SK-N-SH treated with all-trans-retinoic acid at 6 μM for 48 hours (cell line): Measurements from ENCODE around the gene NDOR1.

Experiments
- ATAC-seq: fragments of 200-7000 bp; cut with Tn5 transposase; 3 replicates; pipeline ENCODE4 v1.9.1; 2020; ENCODE audit warnings: mild to moderate bottlenecking, moderate library complexity
- ARNTL ChIP-seq: fragments of 450-650 bp; formaldehyde crosslinking; IDR thresholded peaks from 2 replicates; pipeline ENCODE4 v1.5.0; 2020; ENCODE audit warnings: low read depth, mild to moderate bottlenecking, moderate library complexity, borderline replicate concordance
- CREB5 ChIP-seq: fragments of 250-450 bp; sonication (Bioruptor Pico); IDR thresholded peaks from 2 replicates; pipeline ENCODE4 v1.5.1; 2020; ENCODE audit warnings: low read depth, mild to moderate bottlenecking, moderate library complexity
- CSDC2 ChIP-seq: fragments of 250-450 bp; sonication (Bioruptor Pico); IDR thresholded peaks from 2 replicates; pipeline ENCODE4 v1.5.0; 2020; ENCODE audit warnings: mild to moderate bottlenecking, moderate library complexity
- CSRNP3 ChIP-seq: fragments of 250-450 bp; sonication (Bioruptor Pico); IDR thresholded peaks from 2 replicates; pipeline ENCODE4 v1.5.1; 2021; ENCODE audit warnings: mild to moderate bottlenecking, moderate library complexity
- ESRRG ChIP-seq: fragments of 250-450 bp; sonication (Bioruptor Pico); IDR thresholded peaks from 2 replicates; pipeline ENCODE4 v1.6.1; 2021; ENCODE audit warnings: mild to moderate bottlenecking
- GLIS3 ChIP-seq: fragments of 250-450 bp; sonication (Bioruptor Pico); IDR thresholded peaks from 2 replicates; pipeline ENCODE4 v1.5.0; 2020; ENCODE audit warnings: mild to moderate bottlenecking, moderate library complexity
- ISL1 ChIP-seq: fragments of 250-450 bp; sonication (Bioruptor Pico); IDR thresholded peaks from 2 replicates; pipeline ENCODE4 v2.1.2; 2022; ENCODE audit warnings: mild to moderate bottlenecking, moderate library complexity
- OSR1 ChIP-seq: fragments of 250-450 bp; sonication (Bioruptor Pico); IDR thresholded peaks from 2 replicates; pipeline ENCODE4 v1.8.0; 2022; ENCODE audit warnings: moderate library complexity, mild to moderate bottlenecking, inconsistent platforms
- POU6F1 ChIP-seq: fragments of 250-450 bp; sonication (Bioruptor Pico); IDR thresholded peaks from 2 replicates; pipeline ENCODE4 v1.8.0; 2021; ENCODE audit warnings: low read depth, mild to moderate bottlenecking, moderate library complexity, borderline replicate concordance
- PPARA ChIP-seq: fragments of 250-450 bp; sonication (Bioruptor Pico); IDR thresholded peaks from 2 replicates; pipeline ENCODE4 v1.5.0; 2020; ENCODE audit warnings: mild to moderate bottlenecking, borderline replicate concordance
- RARB ChIP-seq: fragments of 250-450 bp; sonication (Bioruptor Pico); IDR thresholded peaks from 2 replicates; pipeline ENCODE4 v1.8.0; 2021; ENCODE audit warnings: mild to moderate bottlenecking, moderate library complexity
- TCF4 ChIP-seq: fragments of 250-450 bp; sonication (Bioruptor Pico); IDR thresholded peaks from 2 replicates; pipeline ENCODE4 v1.8.0; 2021; ENCODE audit warnings: mild to moderate bottlenecking, moderate library complexity, borderline replicate concordance
- TOX ChIP-seq: fragments of 250-450 bp; sonication (Bioruptor Pico); IDR thresholded peaks from 2 replicates; pipeline ENCODE4 v1.8.0; 2021; ENCODE audit warnings: mild to moderate bottlenecking, moderate library complexity, borderline replicate concordance
- ZFP3 ChIP-seq: fragments of 250-450 bp; sonication (Bioruptor Pico); IDR thresholded peaks from 2 replicates; pipeline ENCODE4 v1.5.0; 2020; ENCODE audit warnings: mild to moderate bottlenecking, moderate library complexity
- ZFP30 ChIP-seq: fragments of 450-650 bp; formaldehyde crosslinking; IDR thresholded peaks from 2 replicates; pipeline ENCODE4 v1.5.0; 2022; ENCODE audit warnings: mild to moderate bottlenecking, moderate library complexity
- ZNF565 ChIP-seq: fragments of 450-650 bp; formaldehyde crosslinking; conservative IDR thresholded peaks from 2 replicates; pipeline ENCODE4 v1.5.0; 2020; ENCODE audit warnings: low read depth, mild to moderate bottlenecking, moderate library complexity
- ZNF70 ChIP-seq: fragments of 450-650 bp; formaldehyde crosslinking; IDR thresholded peaks from 2 replicates; pipeline ENCODE4 v1.5.0; 2020; ENCODE audit warnings: mild to moderate bottlenecking, moderate library complexity
- ZNF8 ChIP-seq: fragments of 450-650 bp; formaldehyde crosslinking; IDR thresholded peaks from 2 replicates; pipeline ENCODE4 v1.5.0; 2020; ENCODE audit warnings: mild to moderate bottlenecking, moderate library complexity
- TF ChIP-seq, protein P1 (sequence below): fragments of 250-450 bp; sonication (Bioruptor Pico); IDR thresholded peaks from 2 replicates; pipeline ENCODE4 v1.8.0; 2020; ENCODE audit warnings: mild to moderate bottlenecking, moderate library complexity, borderline replicate concordance
- TF ChIP-seq, protein P2 (sequence below): fragments of 250-450 bp; sonication (Bioruptor Pico); IDR thresholded peaks from 2 replicates; pipeline ENCODE4 v1.5.0; 2020; ENCODE audit warnings: mild to moderate bottlenecking, moderate library complexity

NDOR1 gene

DNA sequence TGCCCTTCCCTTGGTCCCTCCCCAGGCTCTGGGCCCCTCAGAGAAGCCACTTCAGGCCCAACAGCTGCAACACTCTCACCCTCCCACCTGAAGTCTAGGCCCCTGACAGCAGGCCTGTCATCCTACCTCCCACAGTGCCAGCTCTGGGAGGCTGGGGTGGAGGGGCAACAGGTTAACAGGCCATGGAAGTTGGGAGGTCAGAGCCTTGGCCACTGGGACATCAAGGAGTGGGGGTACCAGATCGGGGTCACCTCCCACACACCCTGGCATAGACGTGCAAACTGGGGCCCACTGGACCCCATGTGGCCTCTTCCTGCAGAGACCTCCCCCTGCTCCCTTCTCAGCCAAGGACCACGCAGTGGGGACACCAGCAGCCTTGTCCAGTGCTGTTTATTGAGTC is 14.3 kb upstream of the NDOR1 start:
- no peak for ATAC-seq
- TF ChIP-seq ZFP30 (CRISPR knock-in tag) = no peak
- no peak for TF ChIP-seq ZNF70 (CRISPR knock-in tag)
- no peak for TF ChIP-seq ZNF8 (CRISPR knock-in tag)
- TF ChIP-seq GLIS3 (CRISPR knock-in tag) = no peak
- TF ChIP-seq, protein P1, sequence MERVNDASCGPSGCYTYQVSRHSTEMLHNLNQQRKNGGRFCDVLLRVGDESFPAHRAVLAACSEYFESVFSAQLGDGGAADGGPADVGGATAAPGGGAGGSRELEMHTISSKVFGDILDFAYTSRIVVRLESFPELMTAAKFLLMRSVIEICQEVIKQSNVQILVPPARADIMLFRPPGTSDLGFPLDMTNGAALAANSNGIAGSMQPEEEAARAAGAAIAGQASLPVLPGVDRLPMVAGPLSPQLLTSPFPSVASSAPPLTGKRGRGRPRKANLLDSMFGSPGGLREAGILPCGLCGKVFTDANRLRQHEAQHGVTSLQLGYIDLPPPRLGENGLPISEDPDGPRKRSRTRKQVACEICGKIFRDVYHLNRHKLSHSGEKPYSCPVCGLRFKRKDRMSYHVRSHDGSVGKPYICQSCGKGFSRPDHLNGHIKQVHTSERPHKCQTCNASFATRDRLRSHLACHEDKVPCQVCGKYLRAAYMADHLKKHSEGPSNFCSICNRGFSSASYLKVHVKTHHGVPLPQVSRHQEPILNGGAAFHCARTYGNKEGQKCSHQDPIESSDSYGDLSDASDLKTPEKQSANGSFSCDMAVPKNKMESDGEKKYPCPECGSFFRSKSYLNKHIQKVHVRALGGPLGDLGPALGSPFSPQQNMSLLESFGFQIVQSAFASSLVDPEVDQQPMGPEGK = no peak
- no peak for TF ChIP-seq TOX (CRISPR knock-in tag)
- no peak for TF ChIP-seq OSR1
- TF ChIP-seq ESRRG (CRISPR knock-in tag) = no peak
- TF ChIP-seq CREB5 (CRISPR knock-in tag) = no peak
- no peak for TF ChIP-seq ZNF565
- no peak for TF ChIP-seq CSRNP3 (CRISPR knock-in tag)
- no peak for TF ChIP-seq CSDC2 (CRISPR knock-in tag)
- no peak for TF ChIP-seq PPARA (CRISPR knock-in tag)
- TF ChIP-seq ZFP3 (CRISPR knock-in tag) = no peak
- no peak for TF ChIP-seq POU6F1 (CRISPR knock-in tag)
- TF ChIP-seq, protein P2, sequence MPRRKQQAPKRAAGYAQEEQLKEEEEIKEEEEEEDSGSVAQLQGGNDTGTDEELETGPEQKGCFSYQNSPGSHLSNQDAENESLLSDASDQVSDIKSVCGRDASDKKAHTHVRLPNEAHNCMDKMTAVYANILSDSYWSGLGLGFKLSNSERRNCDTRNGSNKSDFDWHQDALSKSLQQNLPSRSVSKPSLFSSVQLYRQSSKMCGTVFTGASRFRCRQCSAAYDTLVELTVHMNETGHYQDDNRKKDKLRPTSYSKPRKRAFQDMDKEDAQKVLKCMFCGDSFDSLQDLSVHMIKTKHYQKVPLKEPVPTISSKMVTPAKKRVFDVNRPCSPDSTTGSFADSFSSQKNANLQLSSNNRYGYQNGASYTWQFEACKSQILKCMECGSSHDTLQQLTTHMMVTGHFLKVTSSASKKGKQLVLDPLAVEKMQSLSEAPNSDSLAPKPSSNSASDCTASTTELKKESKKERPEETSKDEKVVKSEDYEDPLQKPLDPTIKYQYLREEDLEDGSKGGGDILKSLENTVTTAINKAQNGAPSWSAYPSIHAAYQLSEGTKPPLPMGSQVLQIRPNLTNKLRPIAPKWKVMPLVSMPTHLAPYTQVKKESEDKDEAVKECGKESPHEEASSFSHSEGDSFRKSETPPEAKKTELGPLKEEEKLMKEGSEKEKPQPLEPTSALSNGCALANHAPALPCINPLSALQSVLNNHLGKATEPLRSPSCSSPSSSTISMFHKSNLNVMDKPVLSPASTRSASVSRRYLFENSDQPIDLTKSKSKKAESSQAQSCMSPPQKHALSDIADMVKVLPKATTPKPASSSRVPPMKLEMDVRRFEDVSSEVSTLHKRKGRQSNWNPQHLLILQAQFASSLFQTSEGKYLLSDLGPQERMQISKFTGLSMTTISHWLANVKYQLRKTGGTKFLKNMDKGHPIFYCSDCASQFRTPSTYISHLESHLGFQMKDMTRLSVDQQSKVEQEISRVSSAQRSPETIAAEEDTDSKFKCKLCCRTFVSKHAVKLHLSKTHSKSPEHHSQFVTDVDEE (CRISPR knock-in tag) = no peak
- no peak for TF ChIP-seq RARB (CRISPR knock-in tag)

- ATAC-seq = no peak
- TF ChIP-seq ZFP3 (CRISPR knock-in tag) = no peak
- TF ChIP-seq, protein P2 (CRISPR knock-in tag) = no peak
- no peak for TF ChIP-seq CSRNP3 (CRISPR knock-in tag)
- no peak for TF ChIP-seq GLIS3 (CRISPR knock-in tag)
- TF ChIP-seq ISL1 (CRISPR knock-in tag) = no peak
- no peak for TF ChIP-seq ZNF565
- TF ChIP-seq CREB5 (CRISPR knock-in tag) = no peak
- no peak for TF ChIP-seq ZFP30 (CRISPR knock-in tag)
- TF ChIP-seq, protein P1 = no peak
- TF ChIP-seq TOX (CRISPR knock-in tag) = no peak
- TF ChIP-seq CSDC2 (CRISPR knock-in tag) = no peak
- no peak for TF ChIP-seq TCF4 (CRISPR knock-in tag)
- TF ChIP-seq ARNTL (CRISPR knock-in tag) = no peak
- TF ChIP-seq ESRRG (CRISPR knock-in tag) = no peak
- no peak for TF ChIP-seq PPARA (CRISPR knock-in tag)
- TF ChIP-seq OSR1 = no peak
These were observed 13.6 kb upstream of the NDOR1 start for GRCh38 chr9:137191691-137192447.
